Cardiac septum (tissue), 1 donor: ENCODE results near the gene ABCA13. TPM values are rescaled to one million over a fixed set of nuclear protein-coding genes. Genes with fewer than 3 reads are reported as not detected.

Experiments
- DNase-seq: peaks from one replicate; pipeline ENCODE4 v3.0.0-alpha.2; 2020; ENCODE audit warnings: low spot score
- intact Hi-C: fragments of 100-400 bp; cut with DNase I; formaldehyde crosslinking; loops from one replicate; pipeline ENCODE4 v1.14.0; 2022
- total RNA-seq: library from RNA; stranded (reverse); fragmentation: NEBNext Ultra II Directional; extraction: Animal tissue kit (Norgen Biotek cat#: 25700); gene quantifications from one replicate; pipeline ENCODE4 v1.2.1, GENCODE V29; 2021
- donor health status: DM: no; HTN: no; CAD: no.

Gene ABCA13
- total RNA-seq, 1 donor from 2014 or later = 0.19 TPM

DNA sequence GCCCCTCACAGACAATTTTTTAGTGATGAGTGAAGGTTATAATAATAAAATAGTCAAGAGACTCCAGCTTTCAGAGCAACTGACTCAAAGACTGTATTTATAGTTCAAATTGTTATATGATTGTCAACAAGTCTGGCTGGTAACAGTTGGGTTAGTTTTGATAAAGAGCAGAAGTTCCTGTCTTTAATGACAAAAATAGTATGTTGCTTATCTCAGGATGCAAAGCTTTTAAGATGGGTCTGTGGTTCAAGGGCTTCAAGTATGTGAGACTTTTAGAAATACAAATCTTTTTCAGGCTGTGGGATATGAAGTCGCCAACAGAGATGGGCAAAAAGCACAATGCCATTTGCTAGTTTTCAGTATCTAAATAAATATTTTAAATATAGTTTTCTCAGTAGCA is 118.4 kb downstream of the ABCA13 start:
- intact Hi-C loops = loop anchor here (10.0 kb wide), 1 partner anchor 1565 kb away; no protein-coding TSS in a partner anchor
- DNase-seq = no peak

GRCh38 chr7:48292949-48293348 is 121.7 kb downstream of the ABCA13 start:
- intact Hi-C loops = loop anchor here (10.0 kb wide), 1 partner anchor 1562 kb away; no protein-coding TSS in a partner anchor
- DNase-seq = no peak

GRCh38 chr7:48295296-48295971 is 124.2 kb downstream of the ABCA13 start:
- DNase-seq = no peak
- intact Hi-C loops = loop anchor here (10.0 kb wide), 1 partner anchor 1559 kb away; no protein-coding TSS in a partner anchor

DNA sequence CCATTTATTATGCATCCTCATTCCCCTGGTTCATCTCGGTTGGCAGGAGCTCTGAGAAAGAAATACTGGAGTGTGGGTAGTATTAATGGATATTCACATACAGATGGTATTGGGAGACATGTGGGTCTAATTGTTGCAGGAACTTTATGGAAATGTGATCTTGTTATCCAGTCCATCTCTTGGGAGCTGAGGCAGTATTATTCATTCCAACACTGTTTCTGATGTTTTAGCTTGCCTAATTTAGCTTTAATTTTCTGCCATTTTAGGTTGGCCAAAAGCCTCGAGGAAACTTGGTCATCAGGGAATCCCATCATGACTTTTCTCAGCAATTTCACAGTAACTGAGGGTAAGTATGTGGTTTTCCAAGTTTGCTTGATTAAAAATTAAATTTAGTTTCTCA is 125.7 kb downstream of the ABCA13 start:
- DNase-seq = no peak
- intact Hi-C loops = loop anchor here (10.0 kb wide), 1 partner anchor 1558 kb away; no protein-coding TSS in a partner anchor

DNA sequence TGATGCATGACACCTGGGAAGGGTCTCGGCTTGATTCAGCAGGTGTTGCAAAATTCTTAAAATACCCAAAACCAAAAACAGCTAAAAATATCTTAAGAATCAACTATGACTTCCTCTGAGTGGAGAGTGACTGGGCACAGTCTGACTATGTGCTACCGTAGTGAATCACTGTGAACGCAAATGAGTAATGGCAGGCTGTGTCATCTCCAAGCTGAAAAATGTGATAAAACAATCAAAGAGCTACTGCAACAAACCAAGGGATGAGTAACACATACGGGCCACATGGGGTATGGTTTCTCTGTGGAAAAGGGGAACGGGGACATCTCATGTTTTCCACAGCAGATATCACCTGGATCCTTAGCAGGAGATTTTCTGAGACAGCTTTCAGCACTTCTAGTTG is 127.5 kb downstream of the ABCA13 start:
- DNase-seq = no peak
- intact Hi-C loops = loop anchor here (10.0 kb wide), 1 partner anchor 1556 kb away; no protein-coding TSS in a partner anchor

GRCh38 chr7:48299580-48300169 is 128.4 kb downstream of the ABCA13 start:
- no peak for DNase-seq
- intact Hi-C loops = loop anchor here (5.0 to 10.0 kb wide), 2 partner anchors 573 to 1555 kb away; no protein-coding TSS in a partner anchor

DNA sequence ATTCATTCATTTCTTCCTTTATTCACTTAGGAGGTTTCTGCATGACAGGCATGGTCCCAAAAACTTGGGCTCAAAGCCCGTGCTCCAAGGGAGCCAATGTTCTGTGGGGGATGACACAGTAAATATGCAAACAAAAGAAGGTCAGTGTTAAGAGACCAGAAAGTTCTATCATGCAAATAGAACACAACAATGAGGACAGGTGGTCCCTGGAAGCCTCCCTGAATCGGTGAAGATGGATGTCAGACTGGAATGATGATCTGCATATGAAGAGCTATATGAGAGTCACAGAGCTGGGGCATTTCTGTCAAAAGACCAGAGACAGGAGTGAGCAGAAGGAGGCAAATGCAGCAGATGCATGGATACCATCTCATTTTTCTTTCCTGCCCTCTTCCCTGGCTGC is 129.0 kb downstream of the ABCA13 start:
- intact Hi-C loops = loop anchor here (5.0 kb wide), 1 partner anchor 572 kb away; no protein-coding TSS in a partner anchor
- DNase-seq = no peak

DNA sequence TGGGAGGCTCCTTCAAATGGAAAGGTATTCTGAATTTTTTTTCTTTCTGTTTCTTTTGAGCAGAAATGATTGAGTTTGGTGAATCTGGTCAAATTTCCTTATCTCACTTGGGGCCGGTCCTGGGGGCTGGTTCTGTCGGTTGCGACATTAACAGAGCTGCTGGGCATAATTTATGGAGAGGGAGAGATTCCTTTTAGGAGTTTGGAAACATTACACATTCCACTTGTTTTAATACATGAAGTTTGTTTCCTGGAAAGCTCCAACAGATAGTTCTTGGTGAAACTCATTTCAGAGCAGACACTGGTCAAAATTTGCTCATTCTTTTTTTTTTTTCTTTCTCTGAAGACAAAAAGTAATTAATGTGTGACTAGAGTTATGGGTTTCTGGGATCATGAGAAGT is 129.9 kb downstream of the ABCA13 start:
- no peak for DNase-seq
- intact Hi-C loops = loop anchor here (5.0 kb wide), 1 partner anchor 571 kb away; no protein-coding TSS in a partner anchor

DNA sequence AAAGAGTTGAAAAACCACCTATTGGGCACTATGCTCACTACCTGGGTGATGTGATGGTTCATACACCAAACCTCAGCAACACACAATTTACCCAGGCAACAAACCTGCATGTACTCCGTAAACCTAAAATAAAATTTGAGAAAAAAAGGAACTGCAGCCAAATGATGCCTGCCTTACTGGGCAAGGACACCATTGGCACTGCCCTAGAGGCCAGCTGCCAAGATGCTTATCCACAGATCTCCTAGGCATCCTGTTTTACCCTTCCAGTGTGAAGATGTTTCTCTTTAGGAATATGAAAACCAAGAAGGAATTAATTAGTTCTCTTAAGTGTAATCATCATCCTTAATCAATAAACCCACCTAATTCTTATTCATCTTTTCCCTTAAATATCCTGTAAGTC is 133.4 kb downstream of the ABCA13 start:
- intact Hi-C loops = loop anchor here (5.0 kb wide), 1 partner anchor 568 kb away; no protein-coding TSS in a partner anchor
- no peak for DNase-seq

DNA sequence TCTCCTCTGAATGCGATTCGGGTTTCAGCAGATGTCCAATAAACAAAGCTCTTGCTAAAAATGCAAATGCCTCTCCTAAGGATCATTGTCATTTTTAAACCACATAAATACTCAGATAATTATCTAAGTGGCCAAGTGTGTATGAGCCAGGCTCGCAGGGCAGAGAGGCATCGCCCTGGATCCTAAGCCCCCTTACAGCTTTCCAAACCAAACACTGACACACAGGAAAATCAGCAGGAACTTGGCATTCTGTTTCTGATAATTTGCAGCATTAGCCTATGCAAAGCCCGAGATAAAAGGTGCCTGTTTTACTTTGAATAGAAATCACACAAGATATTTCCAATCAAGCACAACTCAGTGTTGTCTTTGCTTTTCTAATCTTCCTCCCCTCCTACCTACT is 134.4 kb downstream of the ABCA13 start:
- intact Hi-C loops = no loop called here
- DNase-seq = no peak

GRCh38 chr7:48307041-48307714 is 135.9 kb downstream of the ABCA13 start:
- intact Hi-C loops = no loop called here
- DNase-seq = no peak

DNA sequence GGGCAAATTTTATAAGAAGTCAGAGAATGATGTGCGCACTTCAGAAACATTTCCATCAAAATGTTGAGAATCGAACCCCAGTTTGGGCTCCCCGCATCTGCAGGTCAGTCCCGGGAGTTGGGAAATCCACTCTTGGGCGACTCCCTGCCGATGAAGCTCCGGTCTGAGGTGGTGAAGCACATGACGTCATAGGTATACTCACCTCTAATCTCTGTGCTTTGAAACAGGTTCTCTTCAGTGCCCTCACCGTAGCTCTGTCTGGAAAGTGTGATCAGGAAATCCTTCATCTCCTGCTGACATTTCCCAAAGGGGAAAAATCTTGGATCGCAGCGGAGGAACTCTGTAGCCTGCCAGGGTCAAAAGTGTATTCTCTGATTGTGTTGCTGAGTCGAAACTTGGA is 138.5 kb downstream of the ABCA13 start:
- intact Hi-C loops = no loop called here

GRCh38 chr7:48311464-48312100 is 140.3 kb downstream of the ABCA13 start:
- intact Hi-C loops = no loop called here
- no peak for DNase-seq

More for the DNA sequence above, 138.5 kb downstream of the ABCA13 start:
- no peak for DNase-seq

DNA sequence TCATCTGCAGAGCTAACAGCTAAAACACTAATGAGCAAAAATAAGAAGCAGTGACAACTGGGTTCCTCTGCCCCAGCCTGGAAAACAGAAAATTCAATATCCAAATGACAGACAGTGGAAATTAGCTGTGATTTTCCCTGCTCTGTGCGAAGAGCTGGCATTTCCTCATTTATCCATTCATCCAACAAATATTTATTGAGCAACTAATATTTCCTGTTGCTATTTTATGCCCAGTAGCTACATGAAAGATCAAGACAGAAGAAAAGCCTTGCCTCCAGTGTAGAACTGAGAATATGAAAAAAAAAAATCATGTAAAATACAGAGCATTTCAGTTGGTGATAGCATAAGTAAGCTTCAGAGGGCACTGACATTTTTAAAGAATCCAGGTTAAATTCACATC is 140.9 kb downstream of the ABCA13 start:
- no peak for DNase-seq
- intact Hi-C loops = no loop called here

DNA sequence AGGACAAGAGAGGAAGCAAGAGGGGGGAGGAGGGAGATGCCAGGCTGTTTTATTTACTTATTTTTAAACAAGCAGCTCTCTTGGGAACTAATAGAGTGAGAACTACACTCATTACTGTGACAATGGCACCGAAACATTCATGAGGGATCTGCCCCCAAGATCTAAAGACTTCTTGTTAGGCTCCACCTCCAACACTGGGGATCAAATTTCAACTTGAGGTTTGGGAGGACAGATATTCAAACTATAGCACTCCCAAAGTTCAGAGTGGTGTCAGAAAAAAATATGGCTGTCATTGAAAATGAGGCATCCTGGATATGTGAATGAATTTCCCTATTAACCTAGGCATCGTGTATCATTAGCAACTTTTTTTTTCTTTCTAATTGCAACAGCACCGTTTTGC is 145.5 kb downstream of the ABCA13 start:
- no peak for DNase-seq
- intact Hi-C loops = no loop called here

GRCh38 chr7:48317360-48317759 is 146.1 kb downstream of the ABCA13 start:
- DNase-seq = no peak
- intact Hi-C loops = no loop called here

GRCh38 chr7:48321319-48322010 is 150.2 kb downstream of the ABCA13 start:
- intact Hi-C loops = no loop called here
- DNase-seq = no peak

DNA sequence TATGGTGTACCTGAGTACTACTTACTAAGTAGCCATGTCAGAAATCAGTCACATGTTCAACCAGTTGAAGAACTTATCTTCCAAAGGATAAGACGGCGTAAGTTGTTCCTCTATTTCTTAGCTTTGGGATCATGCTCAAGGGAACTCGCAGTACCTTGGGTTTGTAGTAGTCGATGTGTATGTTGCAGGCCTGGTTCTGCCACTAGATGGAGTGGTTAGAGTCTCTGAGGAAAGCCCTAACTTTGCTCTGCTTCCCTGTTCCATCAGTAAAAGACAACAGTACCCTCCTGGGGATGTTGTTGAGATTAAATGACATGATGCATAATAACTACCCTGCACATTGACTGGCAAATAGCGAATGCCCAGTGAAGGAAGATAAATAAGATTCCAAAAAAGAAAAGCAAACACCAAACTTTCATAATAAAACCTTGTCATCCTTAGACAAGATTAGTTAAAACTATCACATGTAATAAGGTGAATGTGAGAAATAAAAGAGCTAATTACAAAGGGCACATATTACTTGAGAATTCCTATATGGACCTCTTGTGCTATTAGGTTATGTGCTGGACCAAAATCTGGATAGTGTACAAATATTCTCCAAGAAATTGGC is 165.9 kb downstream of the ABCA13 start:
- no peak for DNase-seq
- intact Hi-C loops = no loop called here

- DNase-seq = no peak
- intact Hi-C loops = no loop called here
Observed at GRCh38 chr7:48337781-48338180, 166.5 kb downstream of the ABCA13 start.
